ENCODE measurements around the gene USP36. TPM values are rescaled to one million over a fixed set of nuclear protein-coding genes. Genes with fewer than 3 reads are reported as not detected.

USP36 gene
- total and polyA plus RNA-seq, 4 donors, result 22.2 to 61.5 (median 44.9) TPM

- Histone ChIP-seq H3K4me1 (ENCODE audit: control insufficient read depth in 5 of 5, insufficient read depth in 5 of 5, low read length in 5 of 5) (peaks cover 2 to 24% (median 18%) of the 10 kb centered on the region in 5 donors), H3K9ac (ENCODE audit: insufficient read depth in 1 of 2, low read length in 2 of 2) (no peak overlapping the region), H3K27ac (ENCODE audit: low read depth in 1 of 2, low read length in 1 of 2) (no peak overlapping the region), H3K27me3 (ENCODE audit: control insufficient read depth in 3 of 3, insufficient read depth in 3 of 3, low read length in 2 of 3) (no peaks in the 10 kb centered on the region), H3K4me3 (no peak overlapping the region), H3K9me3 (ENCODE audit: control insufficient read depth in 4 of 4, insufficient read depth in 3 of 4, low read length in 3 of 4) (peaks cover 0 to 4% (median 0%) of the 10 kb centered on the region in 4 donors), H3K36me3 (ENCODE audit: control insufficient read depth in 4 of 4, insufficient read depth in 4 of 4, low read length in 4 of 4) (peaks cover 24 to 42% (median 32%) of the 10 kb centered on the region in 4 donors)
- TF ChIP-seq, protein P1, sequence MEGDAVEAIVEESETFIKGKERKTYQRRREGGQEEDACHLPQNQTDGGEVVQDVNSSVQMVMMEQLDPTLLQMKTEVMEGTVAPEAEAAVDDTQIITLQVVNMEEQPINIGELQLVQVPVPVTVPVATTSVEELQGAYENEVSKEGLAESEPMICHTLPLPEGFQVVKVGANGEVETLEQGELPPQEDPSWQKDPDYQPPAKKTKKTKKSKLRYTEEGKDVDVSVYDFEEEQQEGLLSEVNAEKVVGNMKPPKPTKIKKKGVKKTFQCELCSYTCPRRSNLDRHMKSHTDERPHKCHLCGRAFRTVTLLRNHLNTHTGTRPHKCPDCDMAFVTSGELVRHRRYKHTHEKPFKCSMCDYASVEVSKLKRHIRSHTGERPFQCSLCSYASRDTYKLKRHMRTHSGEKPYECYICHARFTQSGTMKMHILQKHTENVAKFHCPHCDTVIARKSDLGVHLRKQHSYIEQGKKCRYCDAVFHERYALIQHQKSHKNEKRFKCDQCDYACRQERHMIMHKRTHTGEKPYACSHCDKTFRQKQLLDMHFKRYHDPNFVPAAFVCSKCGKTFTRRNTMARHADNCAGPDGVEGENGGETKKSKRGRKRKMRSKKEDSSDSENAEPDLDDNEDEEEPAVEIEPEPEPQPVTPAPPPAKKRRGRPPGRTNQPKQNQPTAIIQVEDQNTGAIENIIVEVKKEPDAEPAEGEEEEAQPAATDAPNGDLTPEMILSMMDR (IDR thresholded peaks at IDR 0.05; ENCODE audit: control extremely low read depth, extremely low read depth), result no peak
- ATAC-seq (ENCODE audit: insufficient read depth, low FRiP score) (no peak), DNase-seq (no peak)
- WGBS, 2 donors, result 89 to 96% methylated on average over 21 to 22 of the region's 22 CpGs
Observed at GRCh38 chr17:78794864-78795640, 45.6 kb downstream of the USP36 start.

GRCh38 chr17:78794399-78794798 is 46.2 kb downstream of the USP36 start:
- 92 to 93% methylated on average over 16 of the region's 16 CpGs for WGBS, 2 donors
- Histone ChIP-seq H3K27me3 (ENCODE audit: control insufficient read depth in 3 of 3, insufficient read depth in 3 of 3, low read length in 2 of 3) (no peaks in the 10 kb centered on the region), H3K36me3 (ENCODE audit: control insufficient read depth in 4 of 4, insufficient read depth in 4 of 4, low read length in 4 of 4) (peaks cover 22 to 39% (median 30%) of the 10 kb centered on the region in 4 donors), H3K4me1 (ENCODE audit: control insufficient read depth in 5 of 5, insufficient read depth in 5 of 5, low read length in 5 of 5) (peaks cover 3 to 31% (median 24%) of the 10 kb centered on the region in 5 donors), H3K9me3 (ENCODE audit: control insufficient read depth in 4 of 4, insufficient read depth in 3 of 4, low read length in 3 of 4) (peaks cover 0 to 4% (median 0%) of the 10 kb centered on the region in 4 donors), H3K27ac (ENCODE audit: low read depth in 1 of 2, low read length in 1 of 2) (no peak overlapping the region), H3K9ac (ENCODE audit: insufficient read depth in 1 of 2, low read length in 2 of 2) (no peak overlapping the region), H3K4me3 (no peak overlapping the region)
- TF ChIP-seq, protein P1 (IDR thresholded peaks at IDR 0.05; ENCODE audit: control extremely low read depth, extremely low read depth), result no peak
- no peak for DNase-seq
- ATAC-seq (ENCODE audit: insufficient read depth, low FRiP score), result no peak

DNA sequence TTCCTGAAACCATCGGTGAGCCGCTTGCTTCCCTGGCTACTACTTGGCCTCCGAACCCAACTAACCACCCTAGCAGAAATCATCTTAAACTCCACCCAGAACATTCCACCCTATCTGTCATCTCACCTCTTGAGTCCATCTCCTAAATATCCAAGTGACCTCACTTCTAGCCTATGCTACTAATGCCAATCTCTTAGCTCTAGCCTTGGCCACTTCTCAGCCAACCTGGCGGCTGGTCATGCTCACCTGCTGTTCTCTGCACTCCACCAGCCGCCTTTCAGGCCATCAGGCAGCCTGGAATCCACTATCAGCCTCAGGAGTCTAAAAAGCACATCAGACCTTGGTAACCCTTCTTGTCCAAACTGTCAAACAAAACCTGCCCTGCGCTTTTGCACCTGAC is 46.6 kb downstream of the USP36 start:
- Histone ChIP-seq H3K9ac (ENCODE audit: insufficient read depth in 1 of 2, low read length in 2 of 2) (no peak overlapping the region), H3K27me3 (ENCODE audit: control insufficient read depth in 3 of 3, insufficient read depth in 3 of 3, low read length in 2 of 3) (no peaks in the 10 kb centered on the region), H3K4me3 (no peak overlapping the region), H3K36me3 (ENCODE audit: control insufficient read depth in 4 of 4, insufficient read depth in 4 of 4, low read length in 4 of 4) (peaks cover 19 to 36% (median 28%) of the 10 kb centered on the region in 4 donors), H3K4me1 (ENCODE audit: control insufficient read depth in 5 of 5, insufficient read depth in 5 of 5, low read length in 5 of 5) (peaks cover 3 to 35% (median 27%) of the 10 kb centered on the region in 5 donors), H3K27ac (ENCODE audit: low read depth in 1 of 2, low read length in 1 of 2) (no peak overlapping the region), H3K9me3 (ENCODE audit: control insufficient read depth in 4 of 4, insufficient read depth in 3 of 4, low read length in 3 of 4) (peaks cover 0 to 4% (median 0%) of the 10 kb centered on the region in 4 donors)
- TF ChIP-seq, protein P1 (IDR thresholded peaks at IDR 0.05; ENCODE audit: control extremely low read depth, extremely low read depth), result no peak
- ATAC-seq (ENCODE audit: insufficient read depth, low FRiP score), result no peak
- no peak for DNase-seq
- WGBS, 2 donors, result 79 to 95% methylated on average over 6 of the region's 6 CpGs
